GM19438 (cell line): Measurements from ENCODE around the gene EGFLAM.

Experiments used
- ATAC-seq: cut with Tn5 transposase; IDR thresholded peaks from one replicate; pipeline ENCODE4 v1.9.1; 2021; ENCODE audit warnings: low read depth; ENCODE audit not compliant: unreplicated experiment

The EGFLAM gene

GRCh38 chr5:38258319-38259061 lies at the start of gene EGFLAM:
TSS of gene EGFLAM (plus strand) at chr5:38258559. CDS start at chr5:38258755, 196 bp downstream.
- no peak for ATAC-seq

- no peak for ATAC-seq
Observed at GRCh38 chr5:38208782-38209378, 49.5 kb upstream of the EGFLAM start.

GRCh38 chr5:38210676-38211353 lies 47.5 kb upstream of the EGFLAM start:
- ATAC-seq, result no peak

GRCh38 chr5:38211354-38211710 lies 47.0 kb upstream of the EGFLAM start:
- ATAC-seq, result no peak

GRCh38 chr5:38212307-38212706 lies 46.1 kb upstream of the EGFLAM start:
- ATAC-seq, result no peak

GRCh38 chr5:38226091-38226490 lies 32.3 kb upstream of the EGFLAM start:
- ATAC-seq, result no peak

- ATAC-seq, result no peak
Observed at GRCh38 chr5:38228914-38229313, 29.4 kb upstream of the EGFLAM start.

GRCh38 chr5:38234737-38235136 lies 23.6 kb upstream of the EGFLAM start:
- no peak for ATAC-seq

- ATAC-seq, result no peak
Observed at GRCh38 chr5:38237681-38238080, 20.7 kb upstream of the EGFLAM start.

- ATAC-seq, result no peak
Observed at GRCh38 chr5:38240212-38240611, 18.1 kb upstream of the EGFLAM start.

GRCh38 chr5:38241655-38242054 lies 16.7 kb upstream of the EGFLAM start:
- ATAC-seq, result no peak

GRCh38 chr5:38245307-38245706 lies 13.1 kb upstream of the EGFLAM start:
- ATAC-seq, result no peak

GRCh38 chr5:38249301-38249700 lies 9.1 kb upstream of the EGFLAM start:
- no peak for ATAC-seq

- ATAC-seq, result no peak
Observed at GRCh38 chr5:38249812-38250211, 8.5 kb upstream of the EGFLAM start.

GRCh38 chr5:38250763-38251448 lies 7.5 kb upstream of the EGFLAM start:
- no peak for ATAC-seq

- no peak for ATAC-seq
Observed at GRCh38 chr5:38253759-38254158, 4.6 kb upstream of the EGFLAM start.

- ATAC-seq, result no peak
Observed at GRCh38 chr5:38257308-38258041, 884 bp upstream of the EGFLAM start.

GRCh38 chr5:38258042-38258318 lies 379 bp upstream of the EGFLAM start:
- ATAC-seq, result no peak

- no peak for ATAC-seq
Observed at GRCh38 chr5:38259062-38259808, 876 bp downstream of the EGFLAM start.

- no peak for ATAC-seq
Observed at GRCh38 chr5:38259809-38260160, 1.4 kb downstream of the EGFLAM start.
